Measurements from ENCODE around the gene BPIFB4. TPM values are rescaled to one million over a fixed set of nuclear protein-coding genes. Genes with fewer than 3 reads are reported as not detected.

Gene BPIFB4
- total and polyA plus RNA-seq, 9 of the 15 experiments (the other 6 are each of a cell fraction or from before 2014, with no cell fraction given), result not detected

- Histone ChIP-seq H3K27me3 (ENCODE audit: control insufficient read depth in 2 of 2, insufficient read depth in 2 of 2, low read length in 2 of 2) (peaks cover 0 to 20% of the 10 kb centered on the region in 2 experiments; a peak in 1 of 5 replicates), H2AFZ (ENCODE audit: low read depth, low read length) (no peak overlapping the region), H3K27ac (ENCODE audit: extremely low read depth, low read depth, low read length) (no peak overlapping the region), H3K9ac (ENCODE audit: insufficient read depth in 1 of 2, low read depth in 2 of 2, low read length in 2 of 2) (no peak overlapping the region), H4K20me1 (replicated peaks; ENCODE audit: control insufficient read depth, insufficient read depth, low read length) (no peaks in the 10 kb centered on the region), H3K4me2 (ENCODE audit: insufficient read depth, low read length) (no peak overlapping the region), H3K4me3 (no peak overlapping the region), H3K36me3 (ENCODE audit: control insufficient read depth, insufficient read depth, low read length) (no peaks in the 10 kb centered on the region), H3K9me3 (replicated peaks; ENCODE audit: control insufficient read depth, insufficient read depth, low read depth, low read length) (no peaks in the 10 kb centered on the region; the same call in none of the 2 replicates), H3K79me2 (ENCODE audit: control insufficient read depth, insufficient read depth, low read length) (no peaks in the 10 kb centered on the region), H3K9me1 (ENCODE audit: control insufficient read depth, insufficient read depth, low read length) (no peaks in the 10 kb centered on the region), H3K4me1 (replicated peaks in 1 of 2; ENCODE audit: control insufficient read depth in 2 of 2, insufficient read depth in 2 of 2, low read length in 2 of 2) (no peaks in the 10 kb centered on the region)
- ChIA-PET CTCF (ENCODE audit: low intra/inter-chr PET ratio) (no interaction called here), POLR2A (no interaction called here)
- FAIRE-seq, result no peak
- WGBS (ENCODE audit: insufficient coverage, low coverage, missing lambda C conversion rate), result 0% methylated on average over 1 of the region's 1 CpG
- ATAC-seq, result no peak
- intact Hi-C loops (cut with micrococcal nuclease) (no loop called here), in situ Hi-C loops (cut with MboI) (no loop called here)
- TF ChIP-seq PRPF4 (IDR thresholded peaks at IDR 0.05; ENCODE audit: insufficient read depth, low read depth, low read length, poor library complexity, severe bottlenecking) (no peak), ZNF444 (CRISPR knock-in tag; IDR thresholded peaks at IDR 0.05) (no peak), SFPQ (IDR thresholded peaks at IDR 0.05; ENCODE audit: low read depth, low read length) (no peak)
- BruUV-seq (replicated peaks), result no TSS peak
- no peak for DNase-seq (ENCODE audit: extremely low read depth in 1 of 4, low spot score in 3 of 4)
These were observed 35.7 kb upstream of the BPIFB4 start for GRCh38 chr20:33043731-33044181.

Data from K562 (cell line).